Subcutaneous adipose tissue (tissue), 4 donors: ENCODE data around the gene ULK3. TPM values are rescaled to one million over a fixed set of nuclear protein-coding genes. Genes with fewer than 3 reads are reported as not detected.

Experiments used
- total RNA-seq, 4 donors: library from RNA; depleted of rRNA; stranded (reverse); fragments of >200 nt; gene quantifications; one replicate each; pipeline ENCODE4 v1.1.0, GENCODE V29; 2016
- TF ChIP-seq, protein P1 (sequence below): fragments of 450-650 bp; IDR thresholded peaks from one replicate; pipeline ENCODE4 v1.5.1; 2016; ENCODE audit warnings: low read depth, mild to moderate bottlenecking, control low read depth, antibody characterized with exemption, moderate library complexity

ULK3 gene
- total RNA-seq, 4 donors from 2014 or later = 23.8 to 29.8 (median 28.7) TPM

DNA sequence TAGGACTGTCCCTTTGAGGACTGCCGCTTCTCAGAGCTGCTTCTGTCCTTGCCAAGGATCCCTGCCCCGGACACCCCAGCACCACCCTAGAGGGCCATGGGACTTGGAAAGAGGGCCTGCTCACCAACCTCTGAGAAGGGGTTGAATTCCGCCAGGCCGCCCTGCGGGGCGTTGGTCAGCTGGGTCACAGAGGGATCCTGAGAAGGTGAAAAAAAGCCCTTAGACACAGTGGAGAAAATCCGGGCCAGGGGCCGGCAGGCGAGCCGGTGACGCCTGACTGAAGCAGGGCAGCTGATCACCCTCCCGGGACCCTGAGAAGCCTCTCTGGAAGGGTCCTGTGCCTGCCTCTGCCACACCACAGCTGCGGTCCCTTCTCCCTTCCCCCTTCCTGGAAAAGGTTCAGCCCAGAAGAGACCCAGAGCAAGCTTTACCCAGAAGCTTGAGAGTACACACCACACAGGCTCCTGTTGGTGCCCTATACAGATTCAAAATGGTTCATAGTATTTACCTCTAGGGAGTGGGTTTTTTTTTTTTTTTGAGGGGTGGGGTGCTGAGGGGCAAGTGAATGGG lies 11.6 kb upstream of the ULK3 start:
- TF ChIP-seq, protein P1, sequence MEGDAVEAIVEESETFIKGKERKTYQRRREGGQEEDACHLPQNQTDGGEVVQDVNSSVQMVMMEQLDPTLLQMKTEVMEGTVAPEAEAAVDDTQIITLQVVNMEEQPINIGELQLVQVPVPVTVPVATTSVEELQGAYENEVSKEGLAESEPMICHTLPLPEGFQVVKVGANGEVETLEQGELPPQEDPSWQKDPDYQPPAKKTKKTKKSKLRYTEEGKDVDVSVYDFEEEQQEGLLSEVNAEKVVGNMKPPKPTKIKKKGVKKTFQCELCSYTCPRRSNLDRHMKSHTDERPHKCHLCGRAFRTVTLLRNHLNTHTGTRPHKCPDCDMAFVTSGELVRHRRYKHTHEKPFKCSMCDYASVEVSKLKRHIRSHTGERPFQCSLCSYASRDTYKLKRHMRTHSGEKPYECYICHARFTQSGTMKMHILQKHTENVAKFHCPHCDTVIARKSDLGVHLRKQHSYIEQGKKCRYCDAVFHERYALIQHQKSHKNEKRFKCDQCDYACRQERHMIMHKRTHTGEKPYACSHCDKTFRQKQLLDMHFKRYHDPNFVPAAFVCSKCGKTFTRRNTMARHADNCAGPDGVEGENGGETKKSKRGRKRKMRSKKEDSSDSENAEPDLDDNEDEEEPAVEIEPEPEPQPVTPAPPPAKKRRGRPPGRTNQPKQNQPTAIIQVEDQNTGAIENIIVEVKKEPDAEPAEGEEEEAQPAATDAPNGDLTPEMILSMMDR = no peak

DNA sequence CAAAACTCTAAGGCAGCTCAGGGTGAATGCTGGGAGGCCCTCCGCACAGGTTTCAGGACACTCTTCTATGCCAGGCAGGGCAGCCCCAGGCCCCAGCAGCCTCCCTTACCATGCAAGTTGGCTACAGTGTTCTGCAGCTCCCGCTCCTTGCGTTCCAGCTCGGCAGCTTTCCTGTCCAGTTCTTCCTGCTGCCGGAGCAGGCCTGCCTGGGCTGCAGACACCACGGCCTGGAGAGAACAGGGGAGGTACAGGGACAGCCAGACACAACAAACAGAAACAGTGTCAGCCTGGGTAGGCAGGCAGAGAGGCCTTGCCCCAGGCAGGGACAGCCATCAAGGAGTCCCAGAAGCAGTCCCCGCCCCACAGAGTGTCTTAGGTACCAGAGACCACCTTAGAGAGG lies 9.0 kb upstream of the ULK3 start:
- TF ChIP-seq, protein P1 = no peak

DNA sequence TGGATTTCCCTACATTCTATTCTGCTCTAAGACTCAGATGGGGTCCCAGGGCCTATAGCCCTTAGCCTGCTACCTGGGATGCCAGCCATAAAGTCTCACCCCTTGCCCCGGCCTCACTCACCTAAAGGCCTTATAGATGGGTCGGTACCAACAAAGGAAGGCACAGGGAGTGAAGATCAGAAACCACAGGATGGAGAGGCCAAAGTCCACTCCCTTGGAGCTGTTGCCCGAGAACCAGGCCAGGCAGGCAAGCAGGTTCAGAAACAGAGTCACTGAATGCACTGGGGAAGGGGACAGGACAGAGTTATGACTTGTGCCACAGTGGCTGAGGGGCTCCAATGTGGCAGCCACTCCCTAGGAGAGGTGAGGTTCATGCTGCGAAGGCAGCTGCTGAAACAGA lies 7.4 kb upstream of the ULK3 start:
- TF ChIP-seq, protein P1 = no peak

DNA sequence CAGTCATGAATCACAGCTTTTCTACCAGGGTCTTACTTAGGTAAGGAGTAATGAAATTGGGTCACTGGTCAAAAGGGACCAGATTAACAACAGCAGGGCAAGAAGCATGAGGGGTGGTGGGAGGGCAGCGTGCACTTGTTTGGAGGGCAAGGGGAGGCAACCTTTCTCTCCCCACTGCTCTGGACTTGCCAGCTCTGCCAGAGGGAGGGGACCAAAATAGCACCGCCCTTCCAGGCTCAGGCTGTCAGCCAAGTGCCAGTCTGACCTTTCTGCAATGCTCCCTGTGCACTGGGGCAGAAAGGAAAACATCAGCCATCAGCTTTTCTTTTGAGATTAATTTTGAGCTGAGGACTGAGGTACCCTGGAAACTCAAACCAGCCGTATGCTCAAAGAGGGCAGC lies 4.5 kb upstream of the ULK3 start:
- TF ChIP-seq, protein P1 = no peak

DNA sequence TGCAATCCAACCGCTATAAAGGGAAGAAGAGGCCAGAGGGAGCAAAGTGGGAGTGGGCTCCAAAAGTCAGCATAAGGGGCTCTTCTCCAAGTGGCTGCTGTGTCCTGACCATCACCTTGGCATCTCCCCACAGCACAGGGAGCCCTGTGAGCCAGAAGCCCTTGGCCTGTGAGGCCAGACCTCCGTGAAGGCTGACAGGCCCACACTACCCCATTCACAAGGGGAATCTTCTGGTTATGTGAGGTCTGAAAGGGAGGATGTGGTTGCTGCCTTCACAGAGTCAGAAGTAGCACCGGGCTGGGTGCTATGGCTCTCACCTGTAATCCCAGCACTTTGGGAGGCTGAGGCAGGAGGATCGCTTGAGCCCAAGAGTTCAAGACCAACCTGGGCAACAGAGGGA lies 2.6 kb upstream of the ULK3 start:
- TF ChIP-seq, protein P1 = no peak

DNA sequence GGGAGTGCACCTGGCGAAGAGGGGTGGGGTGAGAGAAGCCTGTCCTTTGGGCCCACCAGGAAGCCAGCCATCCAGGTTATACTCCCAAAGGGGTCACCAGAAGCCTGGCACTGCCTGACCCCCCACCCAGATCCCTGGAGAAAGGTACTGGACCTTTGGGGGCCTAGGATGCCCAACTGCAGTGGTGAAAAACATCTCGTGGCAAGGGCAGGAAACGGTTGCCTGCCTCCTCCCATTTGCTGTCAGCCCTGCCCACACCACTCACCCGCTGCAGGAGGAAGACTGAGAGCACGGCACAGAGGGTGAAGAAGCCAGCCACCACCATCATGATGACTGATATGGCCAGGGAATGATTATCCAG lies 2.2 kb upstream of the ULK3 start:
- TF ChIP-seq, protein P1 = no peak

DNA sequence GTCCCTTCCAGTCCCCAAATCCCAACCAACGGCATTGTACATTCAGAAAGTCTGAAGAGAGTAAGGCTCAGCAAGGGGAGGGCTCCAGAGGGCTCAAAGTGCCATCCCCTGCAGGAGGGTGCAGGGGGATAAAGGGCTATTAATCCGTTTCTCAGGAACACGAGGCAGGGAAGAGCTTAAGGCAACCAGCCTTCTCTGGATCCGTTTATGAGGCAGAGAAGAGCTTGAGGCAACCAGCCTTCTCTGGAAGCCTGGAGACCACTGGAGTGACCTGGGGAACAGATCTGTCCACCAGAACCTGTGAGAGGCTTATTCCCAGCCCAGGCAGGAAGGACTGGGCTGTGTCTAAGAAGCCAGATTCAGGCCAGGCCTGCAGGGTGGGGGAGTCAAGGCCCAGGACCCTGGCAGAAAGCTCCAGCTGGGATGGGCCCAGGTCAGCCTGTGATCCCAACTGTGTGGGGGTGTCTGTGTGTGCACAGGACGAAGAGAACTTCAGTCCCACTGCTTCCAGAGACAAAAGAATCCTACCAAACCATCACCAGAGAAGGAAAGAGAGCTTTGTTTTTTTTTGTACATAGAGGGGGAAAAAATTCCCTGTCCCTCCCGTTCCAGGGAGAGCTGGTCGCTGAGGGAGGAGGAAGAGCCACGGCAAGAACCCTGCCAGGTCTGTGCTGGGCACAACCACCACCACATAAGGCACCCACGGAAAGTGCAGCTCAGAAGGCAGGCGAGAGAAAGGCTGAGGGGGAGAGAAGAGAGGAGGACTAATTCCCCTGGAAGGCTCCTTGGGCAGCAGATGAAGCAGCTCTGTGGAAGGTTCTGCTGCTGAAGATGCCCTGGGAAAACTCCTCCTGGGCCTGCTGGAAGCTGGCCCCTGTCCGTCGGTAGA lies 1.6 kb upstream of the ULK3 start:
- TF ChIP-seq, protein P1 = no peak
